HG02981 (cell line): ENCODE results near the gene MYH9.
A peak's percentile ranks its signal among the peaks of the same experiment; 100 is the strongest.
"Not testable (repeated sequence)": the region's sequence is repeated elsewhere in the genome, so short reads cannot be mapped to it uniquely, and the experiment has no call there.

ENCODE experiments used
- ATAC-seq: cut with Tn5 transposase; IDR thresholded peaks from one replicate; pipeline ENCODE4 v1.9.1; 2021; ENCODE audit warnings: mild to moderate bottlenecking, moderate library complexity; ENCODE audit not compliant: unreplicated experiment

Gene MYH9

DNA sequence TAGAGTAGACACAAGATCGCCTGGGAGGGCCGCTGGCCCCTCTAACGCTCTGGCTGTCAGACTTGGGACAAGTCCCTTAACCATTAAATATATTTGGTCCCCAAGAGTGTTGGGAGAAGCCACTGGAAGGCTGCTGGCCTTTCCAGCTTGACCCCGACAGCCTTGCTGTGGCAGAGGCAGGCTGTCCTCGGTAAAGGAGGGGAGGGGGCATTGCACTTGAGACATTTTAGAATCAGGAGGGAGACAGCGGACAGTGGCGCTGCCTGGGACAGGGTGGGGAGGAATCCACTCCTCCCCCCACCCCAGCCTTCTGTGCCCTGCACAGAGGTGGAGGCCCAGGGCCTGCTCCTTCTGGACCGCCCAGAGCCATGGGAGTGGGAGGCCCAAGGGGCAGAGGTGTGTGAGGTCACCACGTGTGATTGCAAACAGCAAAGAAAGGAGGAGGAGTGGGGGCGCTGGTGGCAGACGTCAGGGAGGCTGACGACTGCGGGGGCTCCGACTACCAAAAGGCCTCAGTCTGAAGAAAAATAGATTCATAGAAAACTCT is 105.9 kb downstream of the MYH9 start:
- ATAC-seq = no peak

DNA sequence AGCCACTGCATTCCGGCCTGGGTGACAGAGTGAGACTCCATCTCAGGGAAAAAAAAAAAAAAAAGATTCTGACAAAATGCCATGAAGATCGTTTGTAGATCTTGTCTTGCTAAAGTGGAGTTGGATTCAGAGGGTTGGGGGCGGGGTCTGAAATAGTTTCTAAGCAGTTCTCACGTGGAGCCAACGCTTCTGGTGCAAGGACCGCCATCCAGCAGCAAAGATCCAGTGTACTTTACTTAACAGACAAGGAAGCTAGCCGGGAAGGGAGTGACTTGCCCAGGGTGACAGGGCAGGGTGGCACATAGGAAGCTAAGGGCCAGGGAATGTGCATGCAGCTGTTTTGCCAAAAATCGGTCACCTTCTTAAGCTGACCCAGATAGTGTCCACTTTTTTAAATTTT is 107.4 kb downstream of the MYH9 start:
- no peak for ATAC-seq

DNA sequence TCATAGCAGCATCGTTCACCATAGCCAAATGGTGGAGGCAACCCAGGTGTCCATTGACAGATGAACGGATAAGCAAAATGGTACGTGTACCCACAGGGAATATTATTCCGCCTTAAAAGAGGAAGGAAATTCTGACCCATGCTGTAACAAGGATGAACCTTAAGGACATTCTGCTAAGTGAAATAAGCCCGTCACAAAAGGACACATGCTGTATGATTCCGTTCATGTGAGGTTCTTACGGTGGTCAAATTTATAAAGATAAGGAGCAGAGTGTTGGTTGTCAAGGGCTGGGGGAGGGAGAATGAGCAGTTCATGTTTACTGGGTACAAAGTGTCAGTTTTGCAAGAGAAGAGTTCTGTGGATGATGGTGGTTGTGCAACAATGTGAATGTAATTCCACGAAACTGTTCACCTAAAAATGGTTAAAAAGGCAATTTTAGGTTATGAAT is 108.5 kb downstream of the MYH9 start:
- no peak for ATAC-seq

DNA sequence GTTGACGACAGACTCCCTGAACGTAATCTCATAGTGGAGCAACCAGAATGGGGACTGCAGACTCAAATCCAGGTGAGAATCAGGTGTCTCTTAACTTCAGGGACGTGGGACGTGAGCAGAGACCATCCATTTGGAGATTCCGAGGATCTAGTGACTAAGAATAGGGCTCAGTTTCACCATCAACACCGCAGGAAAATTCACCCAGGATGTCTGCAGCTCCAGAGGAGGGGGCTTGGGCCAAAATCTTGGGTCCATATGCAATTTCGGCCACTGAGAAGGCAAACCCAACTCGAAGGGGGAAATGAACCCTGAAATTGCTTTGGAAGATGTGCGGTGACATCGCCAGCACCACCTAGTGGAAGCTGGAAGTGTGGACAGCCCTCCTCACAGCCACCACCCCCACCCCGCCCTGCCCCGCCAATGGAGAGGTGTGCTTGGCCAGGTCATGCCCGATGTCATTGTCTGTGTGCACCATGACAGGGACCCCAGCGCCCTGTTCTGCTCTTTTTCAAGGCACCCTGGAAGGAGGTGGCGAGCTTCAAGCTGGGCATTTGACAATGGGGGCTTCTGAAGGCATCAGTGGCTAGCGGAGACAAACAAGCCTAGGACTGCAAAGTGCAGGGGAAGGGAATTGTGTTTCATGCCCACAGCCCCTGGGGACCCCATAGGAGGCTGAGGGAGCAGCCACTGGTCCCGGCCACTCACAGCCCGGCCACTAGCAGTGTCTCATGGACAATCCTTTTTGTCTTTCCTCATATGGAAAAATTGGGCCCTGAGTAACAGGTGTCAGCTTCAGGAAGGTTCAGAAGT is 110.1 kb downstream of the MYH9 start:
- ATAC-seq = peak; percentile 47

DNA sequence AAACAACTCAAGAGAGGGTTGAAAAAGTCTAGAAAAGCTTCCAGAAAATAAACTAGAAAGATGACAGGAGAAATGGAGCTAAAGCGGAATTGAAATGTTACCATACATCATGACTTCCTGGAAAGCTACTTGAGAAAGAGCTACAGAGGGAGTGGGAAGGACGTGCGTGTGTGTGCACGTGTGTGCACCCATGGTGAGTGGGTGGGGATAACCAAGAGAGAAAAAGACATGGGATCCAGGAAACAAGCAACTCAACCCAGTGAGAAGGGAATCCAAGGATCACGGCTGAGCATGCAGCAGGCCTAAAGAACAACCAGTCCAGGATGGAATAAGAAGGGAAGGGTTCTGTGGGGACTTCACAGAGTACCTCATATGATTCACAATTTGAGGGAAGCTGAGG is 113.2 kb downstream of the MYH9 start:
- ATAC-seq = no peak

DNA sequence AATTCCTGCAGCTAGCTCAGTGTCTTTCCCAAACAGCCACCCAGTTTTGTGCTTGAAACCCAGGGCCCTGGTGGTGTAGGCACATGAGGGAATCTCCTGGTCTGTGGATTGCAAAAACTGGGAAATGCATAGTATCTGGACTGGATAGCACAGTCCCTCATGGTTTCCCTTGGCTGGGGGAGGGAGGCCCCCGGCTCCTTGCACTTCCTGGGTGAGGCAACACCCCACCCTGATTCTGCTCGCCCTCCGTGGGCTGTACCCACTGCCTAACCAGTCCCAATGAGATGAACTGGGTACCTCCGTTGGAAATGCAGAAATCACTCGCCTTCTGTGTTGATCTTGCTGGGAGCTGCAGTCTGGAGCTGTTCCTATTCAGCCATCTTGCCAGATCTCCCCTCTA is 115.8 kb downstream of the MYH9 start:
- ATAC-seq = not testable (repeated sequence)

DNA sequence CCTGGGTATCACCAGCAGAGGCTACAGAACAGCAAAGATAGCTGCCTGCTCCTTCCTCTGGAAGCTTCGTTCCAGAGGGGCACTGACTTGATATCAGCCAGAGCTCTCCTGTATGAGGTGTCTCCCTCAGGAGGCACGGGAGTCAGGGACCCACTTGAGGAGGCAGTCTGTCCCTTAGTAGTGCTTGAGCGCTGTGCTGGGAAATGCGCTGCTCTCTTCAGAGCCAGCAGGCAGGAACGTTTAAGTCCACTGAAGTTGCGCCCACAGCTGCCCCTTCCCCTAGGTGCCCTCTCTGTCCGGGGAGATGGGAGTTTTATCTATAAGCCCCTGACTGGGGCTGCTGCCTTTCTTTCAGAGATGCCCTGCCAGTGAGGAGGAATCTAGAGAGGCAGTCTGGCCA is 116.5 kb downstream of the MYH9 start:
- not testable (repeated sequence) for ATAC-seq

DNA sequence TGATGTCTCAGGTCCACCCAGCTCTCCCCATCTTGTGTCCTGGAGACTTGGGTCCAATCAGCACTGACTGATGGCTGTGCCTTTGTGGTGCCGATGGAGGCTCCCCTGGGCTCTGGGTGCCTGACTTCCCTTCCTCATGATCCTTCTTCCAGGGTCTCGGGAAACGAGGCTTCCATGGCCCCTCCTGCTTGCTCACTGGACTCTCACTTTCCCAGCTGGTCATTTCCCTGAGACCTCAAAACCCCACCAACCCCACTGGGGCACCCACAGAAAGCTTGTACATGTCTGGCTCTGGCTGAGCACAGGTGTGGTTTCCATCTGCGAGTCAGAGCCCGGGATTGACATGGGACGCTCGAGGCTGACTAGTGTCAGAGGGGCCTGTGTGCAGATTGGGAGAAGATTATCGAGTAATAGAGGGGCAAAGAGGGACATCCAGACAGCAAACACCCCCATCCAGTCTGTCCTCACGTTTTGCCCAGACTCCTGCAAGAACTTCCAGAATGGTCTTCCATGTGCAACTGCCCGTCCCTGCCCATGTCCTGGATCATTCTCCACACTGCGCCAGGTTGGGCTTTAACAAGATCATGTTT is 119.8 kb downstream of the MYH9 start:
- ATAC-seq = no peak

DNA sequence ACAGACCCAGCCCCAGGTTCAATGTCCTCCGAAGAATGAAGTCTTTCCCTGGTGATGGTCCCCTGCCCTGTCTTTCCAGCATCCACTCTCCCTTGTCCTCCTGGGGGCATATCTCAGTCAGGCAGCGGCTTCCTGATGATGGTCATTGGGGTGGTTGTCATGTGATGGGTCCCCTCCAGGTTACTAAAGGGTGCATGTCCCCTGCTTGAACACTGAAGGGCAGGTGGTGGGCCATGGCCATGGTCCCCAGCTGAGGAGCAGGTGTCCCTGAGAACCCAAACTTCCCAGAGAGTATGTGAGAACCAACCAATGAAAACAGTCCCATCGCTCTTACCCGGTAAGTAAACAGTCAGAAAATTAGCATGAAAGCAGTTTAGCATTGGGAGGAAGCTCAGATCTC is 120.7 kb downstream of the MYH9 start:
- ATAC-seq = no peak

DNA sequence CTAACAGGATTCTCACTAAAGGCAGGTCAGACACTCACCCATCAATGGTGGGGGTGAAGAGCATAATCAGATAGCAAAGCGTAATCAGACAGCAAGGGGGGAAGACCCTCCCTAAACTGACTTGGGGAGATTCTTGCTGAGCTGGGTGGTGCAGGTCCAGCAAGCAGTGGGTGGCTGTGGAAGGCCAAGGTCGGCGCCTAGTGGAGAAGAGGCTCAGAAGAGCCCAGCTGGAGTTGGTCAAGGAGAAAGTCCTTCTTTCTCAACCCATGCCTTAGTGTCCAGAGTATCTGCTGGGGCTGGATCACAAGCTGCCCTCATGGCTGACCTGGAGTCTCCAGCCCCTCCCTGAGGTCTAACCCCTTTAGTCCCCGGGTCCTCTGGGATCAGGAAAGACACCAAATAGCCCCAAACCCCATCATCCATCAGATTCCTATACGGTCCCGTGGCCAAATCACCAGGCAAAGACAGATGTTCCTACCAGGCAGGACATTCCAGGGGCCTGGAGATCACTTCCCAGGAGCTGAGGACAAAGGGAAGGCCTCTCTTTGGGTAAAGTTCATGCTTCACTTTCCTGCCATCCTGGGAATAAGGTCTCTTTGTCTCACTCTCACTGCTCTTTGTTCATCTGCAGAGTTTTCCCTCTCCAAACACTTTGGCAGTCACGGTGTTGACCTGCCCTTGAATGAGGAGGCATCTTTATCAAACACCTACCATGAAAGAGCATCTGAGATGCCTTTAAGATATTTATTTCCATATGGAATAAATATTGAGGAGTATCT is 123.7 kb downstream of the MYH9 start:
- not testable (repeated sequence) for ATAC-seq

DNA sequence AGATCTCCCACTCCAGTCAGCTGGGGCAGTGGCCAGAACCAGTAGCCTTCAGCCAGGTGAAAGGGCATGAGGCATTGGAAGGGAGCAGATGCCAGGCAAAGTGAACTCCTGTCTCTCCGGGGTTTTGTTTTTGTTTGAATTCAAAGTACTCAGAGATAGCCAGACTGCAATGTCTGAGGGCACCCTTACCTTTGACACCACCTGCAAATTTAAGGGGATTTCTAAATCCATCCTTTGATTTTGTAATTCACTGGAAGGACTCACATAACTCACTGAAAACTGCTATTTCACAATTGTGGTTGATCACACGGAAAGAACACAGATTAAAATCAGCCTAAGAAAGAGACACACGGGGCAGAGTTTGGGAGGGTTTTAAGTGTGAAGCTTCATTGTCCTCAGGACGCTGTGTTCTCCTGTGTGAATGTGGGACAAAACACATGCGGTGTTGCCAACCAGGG is 124.5 kb downstream of the MYH9 start:
- ATAC-seq = not testable (repeated sequence)

DNA sequence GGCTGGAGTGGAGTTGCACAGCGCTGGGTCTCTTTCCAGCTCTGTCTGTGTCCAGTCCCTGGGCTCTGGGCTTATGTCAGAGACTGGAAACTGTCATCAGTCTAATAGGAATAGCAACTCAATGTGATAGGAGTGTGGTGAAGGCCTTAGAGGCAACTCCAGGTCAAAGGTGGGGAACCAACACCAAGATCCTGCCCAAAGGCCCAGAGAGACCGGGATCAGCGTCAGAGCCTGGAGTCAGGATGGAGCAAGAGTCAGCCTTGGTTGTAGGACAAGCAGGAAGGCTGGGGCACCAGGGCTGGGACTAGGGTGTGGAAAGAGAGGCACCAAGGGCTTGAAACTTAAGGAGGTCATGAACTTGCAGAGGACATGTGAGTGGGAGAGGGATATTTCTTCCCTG is 125.5 kb downstream of the MYH9 start:
- ATAC-seq = not testable (repeated sequence)

DNA sequence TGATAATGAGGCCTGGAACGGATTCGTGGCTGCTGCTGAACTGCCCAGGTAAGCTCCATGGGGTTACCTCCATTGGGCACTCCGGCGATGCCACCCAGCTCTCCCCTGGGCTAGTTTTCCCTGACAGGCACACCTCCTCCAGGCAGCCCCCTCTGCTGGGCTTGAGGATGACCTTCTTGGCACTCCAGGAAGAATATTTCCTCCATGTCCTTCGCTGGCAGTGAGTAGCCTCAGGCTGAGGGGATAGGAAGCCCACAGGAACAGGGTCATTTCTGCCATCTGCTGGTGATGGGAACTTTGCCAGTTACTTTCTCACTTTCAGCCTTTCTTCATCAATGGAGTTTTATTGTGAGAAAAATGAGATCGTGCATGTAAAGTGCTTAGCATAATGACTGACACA is 126.1 kb downstream of the MYH9 start:
- ATAC-seq = not testable (repeated sequence)

DNA sequence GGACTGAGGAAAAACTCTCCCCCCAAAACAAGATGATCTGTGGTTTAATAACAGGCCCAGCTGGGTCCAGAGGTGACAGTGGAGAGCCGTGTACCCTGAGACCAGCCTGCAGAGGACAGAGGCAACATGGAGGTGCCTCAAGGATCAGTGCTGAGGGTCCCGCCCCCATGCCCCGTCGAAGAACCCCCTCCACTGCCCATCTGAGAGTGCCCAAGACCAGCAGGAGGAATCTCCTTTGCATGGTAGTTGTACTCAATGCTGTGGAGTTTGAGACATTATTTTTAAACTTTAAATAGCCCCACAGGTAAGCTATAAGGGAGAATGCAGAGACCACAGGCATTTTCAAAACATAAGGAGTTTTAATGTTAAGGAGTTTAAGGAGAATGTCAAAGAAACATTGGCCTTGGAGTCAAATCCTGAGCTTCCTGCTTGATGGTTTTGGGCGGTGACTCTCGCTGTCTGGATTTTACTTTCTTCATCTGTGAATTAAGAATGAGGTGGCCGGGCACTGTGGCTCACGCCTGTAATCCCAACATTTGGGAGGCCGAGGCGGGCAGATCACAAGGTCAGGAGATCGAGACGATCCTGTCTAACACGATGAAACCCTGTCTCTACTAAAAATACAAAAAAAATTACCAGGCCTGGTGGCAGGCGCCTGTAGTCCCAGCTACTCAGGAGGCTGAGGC is 128.0 kb downstream of the MYH9 start:
- no peak for ATAC-seq

DNA sequence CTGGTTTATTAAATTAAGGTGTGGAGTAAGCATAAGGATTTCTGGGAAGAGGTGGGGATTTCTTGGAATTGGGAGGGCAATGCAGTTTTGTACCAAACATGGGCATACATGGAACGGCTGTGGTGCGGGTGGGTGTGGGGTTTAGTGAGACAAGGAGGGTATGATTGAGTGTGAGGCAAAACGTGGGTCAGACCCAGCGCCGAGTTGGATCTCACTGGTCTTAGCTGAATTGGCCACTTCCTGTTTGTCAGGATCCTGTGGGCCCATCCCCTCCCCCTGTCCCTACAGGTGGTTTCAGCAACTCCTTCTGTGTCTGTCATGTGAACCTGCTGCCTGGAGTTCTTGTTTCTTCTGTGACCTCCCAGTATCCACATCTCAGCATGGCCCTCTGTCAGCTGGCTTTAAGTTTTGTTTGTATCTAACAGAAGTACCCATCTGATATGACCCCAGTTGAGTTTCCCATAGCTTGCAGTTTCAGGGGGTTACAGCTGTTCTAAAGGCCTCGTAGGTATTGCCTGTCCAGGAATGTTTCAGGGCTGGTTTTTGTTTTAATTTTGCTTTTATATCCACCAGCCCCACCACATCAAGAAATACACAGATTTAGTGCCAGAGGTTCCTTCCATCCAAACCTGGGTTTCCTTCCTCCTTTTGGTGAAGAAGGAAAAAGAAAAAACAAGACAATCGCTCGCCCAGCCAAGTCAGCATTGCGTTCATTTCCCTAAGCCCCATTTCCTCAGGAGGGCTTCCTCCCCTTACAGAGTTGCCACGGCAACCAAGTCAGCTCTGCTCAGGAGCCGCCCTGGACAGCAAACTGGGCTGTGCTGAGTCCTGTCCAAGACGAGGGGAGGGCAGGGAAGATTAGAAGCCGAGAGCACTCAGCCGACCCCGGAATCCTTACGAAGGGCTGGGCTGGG is 128.8 kb downstream of the MYH9 start:
- no peak for ATAC-seq

DNA sequence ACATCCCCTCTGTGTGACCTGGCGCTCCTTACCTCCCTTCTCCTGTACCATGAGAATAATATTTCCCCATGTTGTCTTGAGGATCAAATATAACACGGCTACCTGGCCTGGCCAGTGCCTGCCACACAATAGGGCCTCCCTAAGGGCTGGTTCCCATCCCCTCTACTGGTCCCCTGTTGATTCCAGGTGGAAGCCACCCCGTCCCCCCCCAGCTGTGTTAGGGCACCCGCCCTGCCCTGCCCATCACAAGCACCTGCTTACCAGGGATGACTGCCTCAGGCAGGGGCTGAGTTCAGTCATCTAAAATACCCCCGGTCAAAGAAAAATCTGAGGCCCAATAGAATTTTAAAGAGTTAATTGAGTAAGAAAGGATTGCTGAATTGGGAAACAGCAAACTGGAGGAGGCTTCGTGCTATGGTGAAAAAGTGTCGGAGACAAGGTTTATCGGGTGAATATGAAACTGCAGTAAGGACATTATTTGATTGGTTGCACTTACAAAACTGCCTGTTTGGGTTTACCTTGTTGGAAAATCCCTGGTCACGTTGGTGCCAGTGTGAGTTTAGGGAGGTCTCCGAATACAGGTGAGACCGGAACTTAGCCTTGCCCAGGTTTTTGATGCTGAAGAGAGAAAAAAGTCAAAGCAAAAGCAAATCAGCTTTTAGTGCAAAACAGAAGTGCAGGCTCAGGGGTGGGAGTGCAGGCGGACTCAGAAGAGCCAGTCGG is 129.7 kb downstream of the MYH9 start:
- no peak for ATAC-seq

DNA sequence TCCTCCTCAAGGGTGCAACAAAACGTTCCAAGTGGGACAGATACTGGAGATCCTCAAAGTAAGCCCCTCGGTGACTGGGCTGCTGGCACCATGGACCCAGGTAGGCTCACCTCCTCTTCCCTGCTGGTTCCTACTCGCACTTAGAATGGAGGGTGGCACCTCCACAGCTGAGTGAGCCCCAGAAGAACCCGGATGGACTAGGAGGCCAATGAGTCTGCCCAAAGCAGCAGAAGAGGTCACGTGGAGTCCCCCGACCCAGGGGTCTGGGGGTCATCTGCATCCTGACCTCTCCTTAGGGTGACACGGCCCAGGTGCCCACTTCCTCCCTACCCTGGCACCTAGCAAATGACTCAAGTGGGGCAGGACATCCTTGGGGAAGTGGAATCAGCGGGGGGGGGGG is 130.5 kb downstream of the MYH9 start:
- ATAC-seq = no peak

DNA sequence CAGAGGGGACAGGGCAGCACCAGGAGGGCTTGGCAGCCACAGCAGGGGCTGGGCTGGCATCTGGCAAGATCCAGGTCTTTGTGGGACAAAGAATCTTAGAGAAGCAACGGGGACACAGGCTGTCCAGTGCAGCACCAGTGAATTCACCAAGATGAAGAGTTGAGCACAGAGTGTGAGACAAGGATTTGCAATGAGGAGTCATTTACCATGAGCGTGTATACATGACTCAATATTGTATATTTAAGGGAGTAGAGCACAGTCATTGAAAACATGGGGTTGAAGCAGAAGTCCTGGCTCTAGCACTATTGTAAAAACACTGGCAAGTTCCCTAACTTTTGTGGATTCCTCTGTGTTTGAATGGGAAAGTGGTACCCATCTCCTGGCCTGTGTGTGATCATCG is 131.3 kb downstream of the MYH9 start:
- no peak for ATAC-seq

DNA sequence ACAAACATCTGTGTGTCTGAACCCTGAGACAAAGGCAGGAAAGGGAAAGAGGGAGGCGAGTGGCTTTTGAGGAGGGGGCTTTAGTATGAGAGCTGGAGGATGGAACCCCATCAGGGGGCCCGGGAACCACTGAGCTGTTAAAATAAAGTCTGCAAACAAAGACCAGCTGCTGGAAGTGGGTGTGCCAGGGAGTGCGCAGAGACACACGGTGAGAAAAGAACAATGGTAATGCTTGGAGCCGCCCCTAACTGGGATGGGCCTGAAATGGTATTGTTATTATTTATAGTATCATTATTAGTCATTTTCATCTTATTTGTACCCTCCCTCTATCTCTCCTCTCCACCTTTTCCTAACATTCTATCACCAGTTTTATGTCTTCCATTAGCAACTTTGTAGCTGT is 132.2 kb downstream of the MYH9 start:
- ATAC-seq = not testable (repeated sequence)
